H1 (cell line): Measurements from ENCODE around the gene GARS1. TPM values are rescaled to one million over a fixed set of nuclear protein-coding genes. Genes with fewer than 3 reads are reported as not detected.

Experiments
- CTCF ChIA-PET: fragments of 300-600 bp; sonication (Branson Sonifier 250); formaldehyde crosslinking; loops from one replicate; lab custom pipeline; 2021; ENCODE audit not compliant: partially characterized antibody; lab: Charles Lee
- POLR2A ChIA-PET: fragments of 300-600 bp; sonication (Branson Sonifier 250); formaldehyde crosslinking; loops from one replicate; lab custom pipeline; 2021; ENCODE audit warnings: inconsistent platforms; ENCODE audit not compliant: partially characterized antibody; lab: Charles Lee
- DNase-seq, 2 experiments: peaks; one replicate each; pipeline versions ENCODE4 v3.0.0 to v3.0.0-alpha.2; 2010 to 2022; ENCODE audit warnings: low spot score in 2 of 2, low read depth in 1 of 2, mixed read lengths in 1 of 2
- FAIRE-seq: peaks from 2 replicates; lab custom pipeline; 2011; peaks lifted over from hg19 to GRCh38; lab: Jason Lieb, UNC
- H2AFZ ChIP-seq: 2 replicates; pipeline ENCODE4 v1.8.1; 2012; ENCODE audit warnings: low read length, inconsistent platforms
- H2AK5ac ChIP-seq: 2 replicates; pipeline ENCODE4 v1.6.1; 2013; ENCODE audit warnings: low read depth, low read length
- H2BK120ac ChIP-seq: replicated peaks from 2 replicates; pipeline ENCODE3; 2013; ENCODE audit warnings: low read depth, low read length, inconsistent platforms
- H2BK12ac ChIP-seq: 2 replicates; pipeline ENCODE4 v1.6.1; 2013; ENCODE audit warnings: low read depth, low read length
- H2BK15ac ChIP-seq: 2 replicates; pipeline ENCODE4 v1.6.1; 2013; ENCODE audit warnings: low read length
- H2BK20ac ChIP-seq: 2 replicates; pipeline ENCODE4 v1.6.1; 2013; ENCODE audit warnings: low read length
- H2BK5ac ChIP-seq: 2 replicates; pipeline ENCODE4 v1.6.1; 2013; ENCODE audit warnings: low read depth, low read length
- H3K14ac ChIP-seq: 2 replicates; pipeline ENCODE4 v1.6.1; 2013; ENCODE audit warnings: inconsistent platforms; ENCODE audit not compliant: insufficient read length
- H3K18ac ChIP-seq: 2 replicates; pipeline ENCODE4 v1.6.1; 2013; ENCODE audit warnings: low read length; ENCODE audit errors: extremely low read depth
- H3K23ac ChIP-seq: 2 replicates; pipeline ENCODE4 v1.6.1; 2013; ENCODE audit warnings: inconsistent platforms; ENCODE audit not compliant: insufficient read length
- H3K23me2 ChIP-seq: 2 replicates; pipeline ENCODE4 v1.6.1; 2013; ENCODE audit warnings: low read depth, low read length
- H3K27ac ChIP-seq: 2 replicates; pipeline ENCODE4 v1.6.1; 2011; ENCODE audit warnings: low read depth, low read length, inconsistent platforms
- H3K27me3 ChIP-seq, 4 experiments: replicated peaks in 1 of 4; 1 replicate in 1 of 4; 2 replicates in 3 of 4; pipeline versions ENCODE4 v1.6.1 to v1.8.1; 2011 to 2013; ENCODE audit warnings: low read length in 3 of 4, mild to moderate bottlenecking in 3 of 4, inconsistent platforms in 2 of 4, mixed read lengths in 2 of 4, moderate library complexity in 1 of 4; ENCODE audit not compliant: control insufficient read depth in 3 of 4, insufficient read depth in 3 of 4; ENCODE audit errors: extremely low read depth in 1 of 4
- H3K36me3 ChIP-seq, 4 experiments: 2 replicates each; pipeline versions ENCODE4 v1.6.1 to v1.8.1; 2011 to 2013; ENCODE audit warnings: mild to moderate bottlenecking in 4 of 4, low read length in 3 of 4, moderate library complexity in 2 of 4, control low read depth in 1 of 4, inconsistent platforms in 1 of 4; ENCODE audit not compliant: insufficient read depth in 4 of 4, control insufficient read depth in 2 of 4
- H3K4ac ChIP-seq: replicated peaks from 2 replicates; pipeline ENCODE3; 2013; ENCODE audit warnings: low read length, low read depth, mixed read lengths, inconsistent platforms; ENCODE audit not compliant: insufficient read length
- H3K4me1 ChIP-seq, 4 experiments: replicated peaks in 1 of 4; 1 replicate in 1 of 4; 2 replicates in 3 of 4; pipeline versions ENCODE4 v1.6.1 to v1.8.1; 2011 to 2013; ENCODE audit warnings: low read length in 3 of 4, inconsistent platforms in 2 of 4, mixed read lengths in 1 of 4; ENCODE audit not compliant: insufficient read depth in 4 of 4, control insufficient read depth in 3 of 4
- H3K4me2 ChIP-seq, 2 experiments: 2 replicates each; pipeline versions ENCODE4 v1.6.1 to v1.8.1; 2011 to 2013; ENCODE audit warnings: low read depth in 2 of 2, low read length in 2 of 2, control low read depth in 1 of 2, inconsistent platforms in 1 of 2, mild to moderate bottlenecking in 1 of 2; ENCODE audit not compliant: insufficient read depth in 1 of 2
- H3K4me3 ChIP-seq, 4 experiments: fragments of 200-600, 300-600 bp in 1 of 4; sonication (generic), shearing (Covaris generic), sonication (Bioruptor Twin) in 1 of 4; 2 replicates each; pipeline versions ENCODE4 v1.5.1 to v1.8.1; 2011 to 2016; ENCODE audit warnings: low read length in 4 of 4, low read depth in 3 of 4, control low read depth in 2 of 4, inconsistent platforms in 2 of 4, mild to moderate bottlenecking in 2 of 4, mixed read lengths in 1 of 4, moderate library complexity in 1 of 4; ENCODE audit not compliant: insufficient read depth in 2 of 4; ENCODE audit errors: extremely low read depth in 1 of 4
- H3K56ac ChIP-seq: replicated peaks from 2 replicates; pipeline ENCODE3; 2013; ENCODE audit warnings: low read depth, mild to moderate bottlenecking, mixed read lengths, low read length, inconsistent platforms; ENCODE audit not compliant: insufficient read length
- H3K79me1 ChIP-seq: 2 replicates; pipeline ENCODE4 v1.6.1; 2013; ENCODE audit warnings: low read depth, low read length, control low read depth
- H3K79me2 ChIP-seq, 2 experiments: 2 replicates each; pipeline versions ENCODE4 v1.6.1 to v1.8.1; 2012 to 2013; ENCODE audit warnings: low read length in 2 of 2, mild to moderate bottlenecking in 2 of 2, inconsistent platforms in 1 of 2; ENCODE audit not compliant: insufficient read depth in 2 of 2, control insufficient read depth in 1 of 2
- H3K9ac ChIP-seq, 4 experiments: replicated peaks in 1 of 4; 1 replicate in 1 of 4; 2 replicates in 3 of 4; pipeline versions ENCODE4 v1.6.1 to v1.8.1; 2011 to 2013; ENCODE audit warnings: low read depth in 3 of 4, low read length in 3 of 4, control low read depth in 2 of 4, mild to moderate bottlenecking in 2 of 4, moderate library complexity in 2 of 4, inconsistent platforms in 1 of 4; ENCODE audit errors: extremely low read depth in 1 of 4
- H3K9me3 ChIP-seq, 2 experiments: 2 replicates each; pipeline versions ENCODE4 v1.6.1 to v1.8.1; 2012 to 2013; ENCODE audit warnings: mild to moderate bottlenecking in 2 of 2, moderate library complexity in 2 of 2, control low read depth in 1 of 2, inconsistent platforms in 1 of 2, low read depth in 1 of 2, low read length in 1 of 2, mixed read lengths in 1 of 2; ENCODE audit not compliant: insufficient read depth in 2 of 2
- H4K20me1 ChIP-seq, 2 experiments: replicated peaks in 1 of 2; 2 replicates each; pipeline versions ENCODE3 to v1.8.1; 2011 to 2013; ENCODE audit warnings: inconsistent platforms in 2 of 2, low read length in 2 of 2, mild to moderate bottlenecking in 1 of 2; ENCODE audit not compliant: insufficient read depth in 2 of 2, control insufficient read depth in 1 of 2
- H4K5ac ChIP-seq: 2 replicates; pipeline ENCODE4 v1.6.1; 2013; ENCODE audit warnings: low read length, low read depth, mixed read lengths, inconsistent platforms; ENCODE audit not compliant: insufficient read length
- H4K8ac ChIP-seq: 2 replicates; pipeline ENCODE4 v1.8.0; 2013; ENCODE audit warnings: mild to moderate bottlenecking, moderate library complexity, low read length, inconsistent platforms; ENCODE audit not compliant: insufficient read depth; ENCODE audit errors: extremely low read depth
- H4K91ac ChIP-seq: replicated peaks from 2 replicates; pipeline ENCODE3; 2013; ENCODE audit warnings: low read length, mixed read lengths, inconsistent platforms; ENCODE audit not compliant: insufficient read length
- EZH2 ChIP-seq: fragments of 200-600 bp; sonication (generic); IDR thresholded peaks from 2 replicates; pipeline ENCODE4 v1.7.1; 2012; ENCODE audit warnings: low read depth, mild to moderate bottlenecking, moderate library complexity, low read length, inconsistent platforms; ENCODE audit not compliant: severe bottlenecking
- RAD21 ChIP-seq, 2 experiments: IDR thresholded peaks in 1 of 2; conservative IDR thresholded peaks in 1 of 2; 2 replicates each; pipeline ENCODE4 v1.6.1; 2011; ENCODE audit warnings: low read depth in 2 of 2, low read length in 2 of 2, improper control_type of control experiment in 1 of 2, inconsistent platforms in 1 of 2, mild to moderate bottlenecking in 1 of 2, moderate library complexity in 1 of 2
- USF2 ChIP-seq: IDR thresholded peaks from 2 replicates; pipeline ENCODE4 v1.6.1; 2011; ENCODE audit warnings: low read length, improper control_type of control experiment
- WGBS, 2 experiments: shearing (Covaris generic) in 1 of 2; methylation state at CpG; one replicate each; pipeline versions ENCODE4 v1.1.6 to v1.1.7; 2013 to 2015; ENCODE audit warnings: low lambda C conversion rate in 2 of 2, mixed read lengths in 2 of 2, inconsistent platforms in 1 of 2, low coverage in 1 of 2, missing lambda C conversion rate in 1 of 2; ENCODE audit not compliant: insufficient replicate concordance in 2 of 2, insufficient coverage in 1 of 2, insufficient read length in 1 of 2; ENCODE audit errors: extremely low coverage in 1 of 2, missing lambda C conversion rate in 1 of 2; 5-methylcytosine and 5-hydroxymethylcytosine counted together
- polyA plus RNA-seq, 7 experiments: library from polyadenylated mRNA; depleted of rRNA in 3 of 7; stranded (reverse) in 5 of 7; unstranded in 2 of 7; fragments of >200 nt in 5 of 7; fragments of 200-250 nt in 2 of 7; gene quantifications; 1 replicate in 5 of 7; 2 replicates in 1 of 7; 4 replicates in 1 of 7; pipeline versions ENCODE4 v1.2.1 to v1.2.3, GENCODE V29; 2011 to 2013; ENCODE audit warnings: missing spikeins in 2 of 7, mixed read lengths in 2 of 7
- total RNA-seq: library from RNA; stranded (reverse); fragmentation: NEBNext Ultra II Directional; extraction: Animal tissue kit (Norgen Biotek cat#: 25700); gene quantifications from 2 replicates; pipeline ENCODE4 v1.2.1, GENCODE V29; 2021

GARS1 gene
- total and polyA plus RNA-seq, 2 of the 8 experiments (the other 6 are each of a cell fraction or from before 2014, with no cell fraction given): 270 to 476 TPM

DNA sequence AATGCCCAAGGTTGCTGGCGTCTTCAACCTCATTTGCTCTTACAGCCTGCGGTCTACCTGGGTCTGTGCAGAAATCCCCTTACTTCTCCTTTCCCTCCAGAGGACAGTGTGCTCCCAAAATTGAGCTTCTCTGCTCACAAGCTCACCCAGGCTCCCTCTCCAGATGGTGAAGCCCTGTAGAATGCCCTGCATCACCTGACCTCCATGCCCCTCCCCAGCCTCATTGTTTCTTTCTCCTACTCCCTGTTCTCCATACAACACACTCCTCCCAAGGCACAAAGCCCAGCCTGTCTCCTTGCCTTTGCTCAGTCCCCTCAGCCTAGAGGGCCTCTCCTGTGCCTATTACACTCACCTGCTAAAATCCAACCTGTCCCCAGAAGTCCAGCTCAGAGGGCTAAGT, 84.1 kb downstream of the GARS1 start:
- CTCF ChIA-PET: interaction anchor here (1.2 to 4.6 kb wide), 15 partner anchors 8 to 67 kb away, joined by 3 to 31 read pairs (median 7); no protein-coding TSS in a partner anchor
- Histone ChIP-seq H3K4ac (no peak overlapping the region), H3K23ac (no peak overlapping the region), H2BK15ac (0 out of 2 replicates have a peak overlapping the region, but pooled peaks have one; percentile 2), H2AFZ (no peak overlapping the region), H3K27me3 (peaks cover 10 to 38% (median 36%) of the 10 kb centered on the region in 4 experiments), H2BK12ac (peak overlapping the region; percentile 32; the same call in 1 of the 2 replicates), H3K4me2 (peak overlapping the region in 1 of 2 experiments; percentile 31; a peak in 2 of 4 replicates), H3K18ac (no peak overlapping the region), H3K4me3 (no peak overlapping the region), H2AK5ac (no peak overlapping the region), H4K5ac (no peak overlapping the region), H3K14ac (no peak overlapping the region), H3K4me1 (peaks cover 6 to 16% (median 7%) of the 10 kb centered on the region in 4 experiments), H2BK5ac (0 out of 2 replicates have a peak overlapping the region, but pooled peaks have one; percentile 26), H3K23me2 (peaks cover 15% of the 10 kb centered on the region; the same call in 1 of the 2 replicates), H3K9me3 (no peaks in the 10 kb centered on the region), H3K9ac (no peak overlapping the region), H3K36me3 (no peaks in the 10 kb centered on the region), H2BK20ac (no peak overlapping the region), H2BK120ac (no peak overlapping the region)
- WGBS, 2 experiments: 100% methylated on average over 2 of the region's 2 CpGs; no CpG with 5 or more reads in 1 of the 2 experiments
- no peak for DNase-seq
- TF ChIP-seq EZH2 (no peak), RAD21 (IDR thresholded peaks at IDR 0.05 in 1 of 2, conservative IDR thresholded peaks at IDR 0.05 in 1 of 2; ENCODE audit: low read depth in 2 of 2, low read length in 2 of 2) (0 out of 4 replicates have a peak, but pooled peaks of 1 of the 2 experiments have one; percentile 7), USF2 (peak; percentile 57)
- TF ChIP-seq, all 59 proteins: peak for 2
- H4K91ac ChIP-seq: no peak overlapping the region
- no peak overlapping the region for H3K27ac ChIP-seq
- no peak overlapping the region for H4K8ac ChIP-seq
- no peaks in the 10 kb centered on the region for H3K79me2 ChIP-seq
- no peak for FAIRE-seq
- peaks cover 3 to 18% of the 10 kb centered on the region in 2 experiments for H4K20me1 ChIP-seq
- no peak overlapping the region for H3K56ac ChIP-seq
- H3K79me1 ChIP-seq: no peaks in the 10 kb centered on the region; the same call in 1 of the 2 replicates
- POLR2A ChIA-PET: interaction anchor here (0.7 to 2.8 kb wide), 7 partner anchors 11 to 44 kb away, joined by 3 to 11 read pairs (median 4); no protein-coding TSS in a partner anchor
